Duodenal mucosa (tissue), 2 donors: Measurements from ENCODE around the gene IL21R.

Experiments
- H3K27ac ChIP-seq: one replicate; pipeline ENCODE4 v1.7.0; 2013; ENCODE audit warnings: low read depth, low read length
- H3K27me3 ChIP-seq, 2 donors: one replicate each; pipeline ENCODE4 v1.7.0; 2013; ENCODE audit warnings: low read length in 2 of 2, control low read depth in 1 of 2; ENCODE audit not compliant: insufficient read depth in 2 of 2, control insufficient read depth in 1 of 2
- H3K36me3 ChIP-seq, 2 donors: one replicate each; pipeline ENCODE4 v1.7.0; 2013; ENCODE audit warnings: low read length in 2 of 2, control low read depth in 1 of 2; ENCODE audit not compliant: insufficient read depth in 2 of 2, control insufficient read depth in 1 of 2
- H3K4me1 ChIP-seq, 2 donors: one replicate each; pipeline ENCODE4 v1.7.0; 2013; ENCODE audit warnings: low read length in 2 of 2, control low read depth in 1 of 2; ENCODE audit not compliant: insufficient read depth in 2 of 2, control insufficient read depth in 1 of 2
- H3K4me3 ChIP-seq, 2 donors: one replicate each; pipeline ENCODE4 v1.7.0; 2013; ENCODE audit warnings: low read length in 2 of 2, low read depth in 1 of 2
- H3K9ac ChIP-seq, 2 donors: one replicate each; pipeline ENCODE4 v1.7.0; 2013; ENCODE audit warnings: low read length in 2 of 2, low read depth in 1 of 2
- H3K9me3 ChIP-seq, 2 donors: one replicate each; pipeline ENCODE4 v1.7.0; 2013; ENCODE audit warnings: low read length in 2 of 2, control low read depth in 1 of 2; ENCODE audit not compliant: control insufficient read depth in 1 of 2

The IL21R gene

GRCh38 chr16:27485126-27485525, 83.2 kb downstream of the IL21R start:
- Histone ChIP-seq H3K4me1 (no peaks in the 10 kb centered on the region), H3K36me3 (peaks cover 61 to 98% of the 10 kb centered on the region in 2 donors)

DNA sequence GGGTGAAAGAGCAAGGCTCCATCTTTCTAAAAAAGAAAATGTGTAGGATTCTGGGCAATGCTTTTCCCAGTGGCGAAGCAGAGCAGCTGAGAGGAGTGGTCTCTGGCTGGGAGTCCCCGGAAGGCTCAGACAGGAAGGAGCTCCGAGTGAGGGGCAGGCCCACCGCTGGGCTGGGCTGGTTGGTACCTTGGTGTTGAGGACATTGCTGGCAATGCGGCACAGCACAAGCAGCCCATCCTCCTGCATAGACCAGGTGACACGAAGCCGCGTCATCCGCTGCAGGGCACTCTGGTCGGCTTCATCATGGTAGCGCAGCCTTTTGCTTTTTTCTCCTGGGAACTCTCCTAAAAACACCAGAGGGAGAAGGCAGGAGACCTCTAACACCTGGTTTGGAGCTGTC, 83.8 kb downstream of the IL21R start:
- Histone ChIP-seq H3K4me3 (no peak overlapping the region), H3K27me3 (no peaks in the 10 kb centered on the region), H3K27ac (no peak overlapping the region), H3K9me3 (no peaks in the 10 kb centered on the region), H3K9ac (no peak overlapping the region), H3K36me3 (peaks cover 61 to 98% of the 10 kb centered on the region in 2 donors), H3K4me1 (no peaks in the 10 kb centered on the region)

More at GRCh38 chr16:27485126-27485525, 83.2 kb downstream of the IL21R start:
- H3K27ac ChIP-seq, result no peak overlapping the region
- no peak overlapping the region for H3K9ac ChIP-seq
- H3K9me3 ChIP-seq, result no peaks in the 10 kb centered on the region
- H3K4me3 ChIP-seq, result no peak overlapping the region
- no peaks in the 10 kb centered on the region for H3K27me3 ChIP-seq

DNA sequence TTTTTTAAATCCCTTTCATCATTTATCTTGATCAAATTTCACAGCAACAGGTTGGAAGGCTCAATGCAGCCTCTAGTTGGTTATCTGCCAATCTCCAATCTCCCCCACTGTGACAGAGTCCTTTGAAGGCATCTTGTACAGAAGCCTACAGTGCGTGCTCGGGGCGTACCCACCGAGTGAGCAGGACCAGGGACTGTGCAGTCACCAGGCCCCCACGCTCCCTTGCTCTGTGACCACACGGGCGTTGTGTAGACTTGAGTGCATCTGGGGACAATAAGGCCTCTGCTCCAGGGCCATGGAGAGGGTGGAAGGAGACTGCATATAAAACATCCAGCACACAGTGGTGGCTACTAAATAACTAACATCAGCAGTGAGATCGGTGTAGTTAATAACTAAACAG, 84.4 kb downstream of the IL21R start:
- H3K27ac ChIP-seq, result no peak overlapping the region

DNA sequence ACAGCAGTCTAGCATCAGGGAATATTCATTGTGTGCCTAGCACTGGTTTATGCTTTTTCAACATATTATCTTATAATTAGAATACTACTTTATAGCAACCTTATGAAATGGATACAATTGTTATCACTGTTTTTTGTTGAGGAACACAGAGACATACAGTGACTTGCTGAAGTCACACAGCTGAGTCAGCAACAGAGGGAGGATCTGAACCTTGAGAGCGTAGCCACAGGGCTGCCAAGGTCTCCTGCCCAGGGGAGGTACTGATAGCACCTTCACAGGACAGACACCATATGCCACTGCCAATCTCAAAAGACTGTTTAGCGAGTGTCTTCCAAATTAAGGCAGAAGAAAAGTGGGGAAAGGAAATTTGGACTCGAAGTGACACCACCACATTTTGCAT, 84.8 kb downstream of the IL21R start:
- H3K27me3 ChIP-seq, result no peaks in the 10 kb centered on the region
- no peaks in the 10 kb centered on the region for H3K4me1 ChIP-seq

More for the DNA sequence above, 84.4 kb downstream of the IL21R start:
- Histone ChIP-seq H3K27me3 (no peaks in the 10 kb centered on the region), H3K36me3 (peaks cover 62 to 98% of the 10 kb centered on the region in 2 donors), H3K4me1 (no peaks in the 10 kb centered on the region), H3K4me3 (no peak overlapping the region), H3K9ac (no peak overlapping the region), H3K9me3 (no peaks in the 10 kb centered on the region)

GRCh38 chr16:27489421-27489820, 87.4 kb downstream of the IL21R start:
- H3K27me3 ChIP-seq, result no peaks in the 10 kb centered on the region
- H3K27ac ChIP-seq, result no peak overlapping the region
- H3K9me3 ChIP-seq, result no peaks in the 10 kb centered on the region
- no peaks in the 10 kb centered on the region for H3K4me1 ChIP-seq
- no peak overlapping the region for H3K9ac ChIP-seq
- peaks cover 46 to 88% of the 10 kb centered on the region in 2 donors for H3K36me3 ChIP-seq
- no peak overlapping the region for H3K4me3 ChIP-seq

More for the DNA sequence above, 84.8 kb downstream of the IL21R start:
- Histone ChIP-seq H3K9me3 (no peaks in the 10 kb centered on the region), H3K4me3 (no peak overlapping the region), H3K27ac (no peak overlapping the region), H3K36me3 (peaks cover 61 to 98% of the 10 kb centered on the region in 2 donors), H3K9ac (no peak overlapping the region)

DNA sequence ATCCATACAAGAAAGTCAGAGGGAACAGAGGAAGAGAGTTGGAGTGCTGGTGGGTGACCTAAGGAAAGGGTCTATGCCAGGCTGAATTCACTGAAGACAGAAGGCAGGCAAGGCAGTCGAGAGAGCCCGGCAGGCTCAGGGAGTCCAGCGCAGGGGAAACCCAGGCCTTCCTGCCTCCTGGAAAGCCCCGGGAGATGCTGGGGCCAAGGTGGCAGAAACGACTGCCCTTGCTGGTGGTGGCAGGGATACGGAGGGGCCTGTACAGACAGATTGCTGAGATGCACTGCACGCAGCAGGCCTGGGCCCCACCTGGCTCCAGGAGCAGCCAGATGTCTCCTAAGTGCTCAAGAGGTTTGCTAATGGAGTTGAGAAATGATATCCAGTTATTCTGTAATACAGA, 87.9 kb downstream of the IL21R start:
- H3K36me3 ChIP-seq, result peaks cover 41 to 88% of the 10 kb centered on the region in 2 donors
- no peaks in the 10 kb centered on the region for H3K9me3 ChIP-seq
- H3K4me3 ChIP-seq, result no peak overlapping the region
- H3K27me3 ChIP-seq, result no peaks in the 10 kb centered on the region
- H3K27ac ChIP-seq, result no peak overlapping the region
- no peaks in the 10 kb centered on the region for H3K4me1 ChIP-seq
- H3K9ac ChIP-seq, result no peak overlapping the region

- Histone ChIP-seq H3K36me3 (peaks cover 37 to 89% of the 10 kb centered on the region in 2 donors), H3K4me3 (no peak overlapping the region), H3K4me1 (no peaks in the 10 kb centered on the region), H3K9me3 (no peaks in the 10 kb centered on the region), H3K9ac (no peak overlapping the region), H3K27ac (no peak overlapping the region), H3K27me3 (no peaks in the 10 kb centered on the region)
These were observed 90.1 kb downstream of the IL21R start for GRCh38 chr16:27491894-27492587.

DNA sequence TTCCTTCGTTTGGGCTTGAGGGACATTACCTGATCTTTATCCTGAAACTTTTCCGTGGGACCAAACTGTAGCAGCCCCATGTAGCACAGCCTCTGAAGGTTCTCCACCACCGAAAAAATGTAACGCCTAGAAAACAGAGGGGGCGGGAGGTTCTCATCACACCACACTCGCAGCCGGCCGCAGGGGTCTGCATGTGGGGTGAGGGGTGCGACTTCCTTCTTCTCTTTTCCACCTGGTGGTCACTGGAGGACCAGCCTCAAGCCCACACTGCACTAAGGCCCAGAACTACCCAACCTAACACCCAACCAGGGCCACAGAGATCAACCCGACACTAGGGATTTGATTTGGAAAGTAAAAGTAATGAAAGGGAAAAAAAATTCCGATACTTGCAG, 90.6 kb downstream of the IL21R start:
- peaks cover 42 to 89% of the 10 kb centered on the region in 2 donors for H3K36me3 ChIP-seq

GRCh38 chr16:27495191-27495590, 93.2 kb downstream of the IL21R start:
- Histone ChIP-seq H3K27me3 (no peaks in the 10 kb centered on the region), H3K9me3 (no peaks in the 10 kb centered on the region), H3K4me3 (no peak overlapping the region), H3K4me1 (no peaks in the 10 kb centered on the region), H3K36me3 (peaks cover 49 to 88% of the 10 kb centered on the region in 2 donors), H3K27ac (no peak overlapping the region), H3K9ac (no peak overlapping the region)

More for the DNA sequence above, 90.6 kb downstream of the IL21R start:
- H3K27ac ChIP-seq, result no peak overlapping the region
- H3K9me3 ChIP-seq, result no peaks in the 10 kb centered on the region
- no peaks in the 10 kb centered on the region for H3K4me1 ChIP-seq
- H3K27me3 ChIP-seq, result no peaks in the 10 kb centered on the region
- H3K9ac ChIP-seq, result no peak overlapping the region
- H3K4me3 ChIP-seq, result no peak overlapping the region

DNA sequence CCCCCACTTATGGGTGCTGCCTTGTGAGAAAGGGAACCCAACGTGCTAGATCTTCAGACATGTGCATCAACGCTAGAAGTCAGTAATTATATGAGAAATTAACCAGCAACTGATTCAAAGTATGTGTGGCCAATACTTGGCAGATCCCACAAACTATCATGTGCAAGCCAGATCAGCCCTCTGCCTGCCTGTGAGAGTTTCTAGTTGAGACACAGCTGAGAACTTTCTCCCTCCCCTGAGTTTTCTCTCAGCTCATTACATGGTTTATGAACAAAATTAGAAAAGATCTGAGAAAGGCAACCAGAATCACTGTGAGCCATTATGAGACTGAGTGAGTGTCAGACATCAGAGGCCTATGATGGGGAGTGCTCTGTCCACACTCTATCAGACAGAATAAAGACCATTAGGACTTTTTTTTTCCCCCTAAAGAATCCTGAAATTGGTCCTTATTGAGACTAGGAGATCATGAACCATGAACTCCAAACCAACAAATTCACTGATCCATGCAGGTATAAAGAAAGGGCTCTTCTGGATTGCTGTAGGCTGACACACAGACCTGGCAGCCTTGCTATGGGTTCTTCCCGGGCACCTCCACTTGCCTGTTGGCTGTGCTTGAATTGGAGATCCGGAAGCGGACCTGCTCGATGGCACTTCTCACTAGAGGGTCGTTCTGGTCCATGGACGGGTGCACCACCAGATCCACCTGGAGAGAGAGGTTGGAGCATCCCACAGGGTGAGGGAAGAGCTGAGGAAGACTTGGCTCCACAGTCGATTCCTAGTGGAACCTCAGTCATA, 96.3 kb downstream of the IL21R start:
- Histone ChIP-seq H3K27me3 (no peaks in the 10 kb centered on the region), H3K4me1 (no peaks in the 10 kb centered on the region), H3K9me3 (no peaks in the 10 kb centered on the region), H3K27ac (no peak overlapping the region), H3K4me3 (no peak overlapping the region), H3K9ac (no peak overlapping the region), H3K36me3 (peaks cover 53 to 89% of the 10 kb centered on the region in 2 donors)
